H1 (cell line): ENCODE measurements around the gene MAPK8. TPM values are rescaled to one million over a fixed set of nuclear protein-coding genes. Genes with fewer than 3 reads are reported as not detected.
A peak's percentile ranks its signal among the peaks of the same experiment; 100 is the strongest.

ENCODE experiments used
- CTCF ChIA-PET: fragments of 300-600 bp; sonication (Branson Sonifier 250); formaldehyde crosslinking; loops from one replicate; lab custom pipeline; 2021; ENCODE audit not compliant: partially characterized antibody; lab: Charles Lee
- POLR2A ChIA-PET: fragments of 300-600 bp; sonication (Branson Sonifier 250); formaldehyde crosslinking; loops from one replicate; lab custom pipeline; 2021; ENCODE audit warnings: inconsistent platforms; ENCODE audit not compliant: partially characterized antibody; lab: Charles Lee
- DNase-seq, 2 experiments: peaks; one replicate each; pipeline versions ENCODE4 v3.0.0 to v3.0.0-alpha.2; 2010 to 2022; ENCODE audit warnings: low spot score in 2 of 2, low read depth in 1 of 2, mixed read lengths in 1 of 2
- FAIRE-seq: peaks from 2 replicates; lab custom pipeline; 2011; peaks lifted over from hg19 to GRCh38; lab: Jason Lieb, UNC
- H2AFZ ChIP-seq: 2 replicates; pipeline ENCODE4 v1.8.1; 2012; ENCODE audit warnings: low read length, inconsistent platforms
- H2AK5ac ChIP-seq: 2 replicates; pipeline ENCODE4 v1.6.1; 2013; ENCODE audit warnings: low read depth, low read length
- H2BK120ac ChIP-seq: replicated peaks from 2 replicates; pipeline ENCODE3; 2013; ENCODE audit warnings: low read depth, low read length, inconsistent platforms
- H2BK12ac ChIP-seq: 2 replicates; pipeline ENCODE4 v1.6.1; 2013; ENCODE audit warnings: low read depth, low read length
- H2BK15ac ChIP-seq: 2 replicates; pipeline ENCODE4 v1.6.1; 2013; ENCODE audit warnings: low read length
- H2BK20ac ChIP-seq: 2 replicates; pipeline ENCODE4 v1.6.1; 2013; ENCODE audit warnings: low read length
- H2BK5ac ChIP-seq: 2 replicates; pipeline ENCODE4 v1.6.1; 2013; ENCODE audit warnings: low read depth, low read length
- H3K14ac ChIP-seq: 2 replicates; pipeline ENCODE4 v1.6.1; 2013; ENCODE audit warnings: inconsistent platforms; ENCODE audit not compliant: insufficient read length
- H3K18ac ChIP-seq: 2 replicates; pipeline ENCODE4 v1.6.1; 2013; ENCODE audit warnings: low read length; ENCODE audit errors: extremely low read depth
- H3K23ac ChIP-seq: 2 replicates; pipeline ENCODE4 v1.6.1; 2013; ENCODE audit warnings: inconsistent platforms; ENCODE audit not compliant: insufficient read length
- H3K23me2 ChIP-seq: 2 replicates; pipeline ENCODE4 v1.6.1; 2013; ENCODE audit warnings: low read depth, low read length
- H3K27ac ChIP-seq: 2 replicates; pipeline ENCODE4 v1.6.1; 2011; ENCODE audit warnings: low read depth, low read length, inconsistent platforms
- H3K27me3 ChIP-seq, 4 experiments: replicated peaks in 1 of 4; 1 replicate in 1 of 4; 2 replicates in 3 of 4; pipeline versions ENCODE4 v1.6.1 to v1.8.1; 2011 to 2013; ENCODE audit warnings: low read length in 3 of 4, mild to moderate bottlenecking in 3 of 4, inconsistent platforms in 2 of 4, mixed read lengths in 2 of 4, moderate library complexity in 1 of 4; ENCODE audit not compliant: control insufficient read depth in 3 of 4, insufficient read depth in 3 of 4; ENCODE audit errors: extremely low read depth in 1 of 4
- H3K36me3 ChIP-seq, 4 experiments: 2 replicates each; pipeline versions ENCODE4 v1.6.1 to v1.8.1; 2011 to 2013; ENCODE audit warnings: mild to moderate bottlenecking in 4 of 4, low read length in 3 of 4, moderate library complexity in 2 of 4, control low read depth in 1 of 4, inconsistent platforms in 1 of 4; ENCODE audit not compliant: insufficient read depth in 4 of 4, control insufficient read depth in 2 of 4
- H3K4ac ChIP-seq: replicated peaks from 2 replicates; pipeline ENCODE3; 2013; ENCODE audit warnings: low read length, low read depth, mixed read lengths, inconsistent platforms; ENCODE audit not compliant: insufficient read length
- H3K4me1 ChIP-seq, 4 experiments: replicated peaks in 1 of 4; 1 replicate in 1 of 4; 2 replicates in 3 of 4; pipeline versions ENCODE4 v1.6.1 to v1.8.1; 2011 to 2013; ENCODE audit warnings: low read length in 3 of 4, inconsistent platforms in 2 of 4, mixed read lengths in 1 of 4; ENCODE audit not compliant: insufficient read depth in 4 of 4, control insufficient read depth in 3 of 4
- H3K4me2 ChIP-seq, 2 experiments: 2 replicates each; pipeline versions ENCODE4 v1.6.1 to v1.8.1; 2011 to 2013; ENCODE audit warnings: low read depth in 2 of 2, low read length in 2 of 2, control low read depth in 1 of 2, inconsistent platforms in 1 of 2, mild to moderate bottlenecking in 1 of 2; ENCODE audit not compliant: insufficient read depth in 1 of 2
- H3K4me3 ChIP-seq, 4 experiments: fragments of 200-600, 300-600 bp in 1 of 4; sonication (generic), shearing (Covaris generic), sonication (Bioruptor Twin) in 1 of 4; 2 replicates each; pipeline versions ENCODE4 v1.5.1 to v1.8.1; 2011 to 2016; ENCODE audit warnings: low read length in 4 of 4, low read depth in 3 of 4, control low read depth in 2 of 4, inconsistent platforms in 2 of 4, mild to moderate bottlenecking in 2 of 4, mixed read lengths in 1 of 4, moderate library complexity in 1 of 4; ENCODE audit not compliant: insufficient read depth in 2 of 4; ENCODE audit errors: extremely low read depth in 1 of 4
- H3K56ac ChIP-seq: replicated peaks from 2 replicates; pipeline ENCODE3; 2013; ENCODE audit warnings: low read depth, mild to moderate bottlenecking, mixed read lengths, low read length, inconsistent platforms; ENCODE audit not compliant: insufficient read length
- H3K79me1 ChIP-seq: 2 replicates; pipeline ENCODE4 v1.6.1; 2013; ENCODE audit warnings: low read depth, low read length, control low read depth
- H3K79me2 ChIP-seq, 2 experiments: 2 replicates each; pipeline versions ENCODE4 v1.6.1 to v1.8.1; 2012 to 2013; ENCODE audit warnings: low read length in 2 of 2, mild to moderate bottlenecking in 2 of 2, inconsistent platforms in 1 of 2; ENCODE audit not compliant: insufficient read depth in 2 of 2, control insufficient read depth in 1 of 2
- H3K9ac ChIP-seq, 4 experiments: replicated peaks in 1 of 4; 1 replicate in 1 of 4; 2 replicates in 3 of 4; pipeline versions ENCODE4 v1.6.1 to v1.8.1; 2011 to 2013; ENCODE audit warnings: low read depth in 3 of 4, low read length in 3 of 4, control low read depth in 2 of 4, mild to moderate bottlenecking in 2 of 4, moderate library complexity in 2 of 4, inconsistent platforms in 1 of 4; ENCODE audit errors: extremely low read depth in 1 of 4
- H3K9me3 ChIP-seq, 2 experiments: 2 replicates each; pipeline versions ENCODE4 v1.6.1 to v1.8.1; 2012 to 2013; ENCODE audit warnings: mild to moderate bottlenecking in 2 of 2, moderate library complexity in 2 of 2, control low read depth in 1 of 2, inconsistent platforms in 1 of 2, low read depth in 1 of 2, low read length in 1 of 2, mixed read lengths in 1 of 2; ENCODE audit not compliant: insufficient read depth in 2 of 2
- H4K20me1 ChIP-seq, 2 experiments: replicated peaks in 1 of 2; 2 replicates each; pipeline versions ENCODE3 to v1.8.1; 2011 to 2013; ENCODE audit warnings: inconsistent platforms in 2 of 2, low read length in 2 of 2, mild to moderate bottlenecking in 1 of 2; ENCODE audit not compliant: insufficient read depth in 2 of 2, control insufficient read depth in 1 of 2
- H4K5ac ChIP-seq: 2 replicates; pipeline ENCODE4 v1.6.1; 2013; ENCODE audit warnings: low read length, low read depth, mixed read lengths, inconsistent platforms; ENCODE audit not compliant: insufficient read length
- H4K8ac ChIP-seq: 2 replicates; pipeline ENCODE4 v1.8.0; 2013; ENCODE audit warnings: mild to moderate bottlenecking, moderate library complexity, low read length, inconsistent platforms; ENCODE audit not compliant: insufficient read depth; ENCODE audit errors: extremely low read depth
- H4K91ac ChIP-seq: replicated peaks from 2 replicates; pipeline ENCODE3; 2013; ENCODE audit warnings: low read length, mixed read lengths, inconsistent platforms; ENCODE audit not compliant: insufficient read length
- ATF3 ChIP-seq: IDR thresholded peaks from 2 replicates; pipeline ENCODE4 v1.6.1; 2011; ENCODE audit warnings: low read depth, mild to moderate bottlenecking, low read length; ENCODE audit not compliant: insufficient read depth
- BRCA1 ChIP-seq: IDR thresholded peaks from 2 replicates; pipeline ENCODE4 v1.6.1; 2012; ENCODE audit warnings: low read depth, low read length, improper control_type of control experiment
- CBX5 ChIP-seq: fragments of 300-800, 300-1000 bp; sonication (generic); IDR thresholded peaks from 2 replicates; pipeline ENCODE4 v1.7.1; 2016; ENCODE audit warnings: antibody characterized with exemption, low read length, low read depth
- CEBPB ChIP-seq: IDR thresholded peaks from 2 replicates; pipeline ENCODE4 v1.6.1; 2012; ENCODE audit warnings: low read depth, low read length
- GABPA ChIP-seq: IDR thresholded peaks from 2 replicates; pipeline ENCODE4 v1.6.1; 2011; ENCODE audit warnings: mild to moderate bottlenecking, low read length, moderate library complexity, borderline replicate concordance; ENCODE audit not compliant: insufficient read depth
- GTF2F1 ChIP-seq: IDR thresholded peaks from 2 replicates; pipeline ENCODE4 v1.6.1; 2012; ENCODE audit warnings: low read depth, low read length, improper control_type of control experiment, borderline replicate concordance
- HDAC2 ChIP-seq, 2 experiments: fragments of 300-600 bp in 1 of 2; sonication (generic) in 1 of 2; IDR thresholded peaks; 2 replicates each; pipeline ENCODE4 v1.6.1; 2011 to 2012; ENCODE audit warnings: low read depth in 2 of 2, low read length in 2 of 2, mild to moderate bottlenecking in 2 of 2, moderate library complexity in 2 of 2, borderline replicate concordance in 1 of 2, inconsistent platforms in 1 of 2
- HDAC6 ChIP-seq: IDR thresholded peaks from one replicate; pipeline ENCODE4 v1.7.1; 2012; ENCODE audit warnings: low read depth, mild to moderate bottlenecking, inconsistent platforms, low read length, moderate library complexity
- JUND ChIP-seq: IDR thresholded peaks from 2 replicates; pipeline ENCODE4 v1.6.1; 2011; ENCODE audit warnings: mild to moderate bottlenecking, improper control_type of control experiment, low read length
- POLR2AphosphoS5 ChIP-seq: IDR thresholded peaks from 2 replicates; pipeline ENCODE4 v1.6.1; 2011; ENCODE audit warnings: low read depth, low read length
- RXRA ChIP-seq: IDR thresholded peaks from 2 replicates; pipeline ENCODE4 v1.6.1; 2011; ENCODE audit warnings: low read depth, mild to moderate bottlenecking, low read length, moderate library complexity; ENCODE audit not compliant: insufficient read depth
- SIRT6 ChIP-seq: IDR thresholded peaks from one replicate; pipeline ENCODE4 v1.7.1; 2012; ENCODE audit warnings: low read length, inconsistent platforms
- SUZ12 ChIP-seq: fragments of 200-600 bp; sonication (generic); IDR thresholded peaks from 2 replicates; pipeline ENCODE4 v1.6.1; 2012; ENCODE audit warnings: mild to moderate bottlenecking, inconsistent platforms, low read length, moderate library complexity, mixed read lengths
- TCF12 ChIP-seq: IDR thresholded peaks from 2 replicates; pipeline ENCODE4 v1.6.1; 2011; ENCODE audit warnings: low read depth, mild to moderate bottlenecking, low read length
- WGBS, 2 experiments: shearing (Covaris generic) in 1 of 2; methylation state at CpG; one replicate each; pipeline versions ENCODE4 v1.1.6 to v1.1.7; 2013 to 2015; ENCODE audit warnings: low lambda C conversion rate in 2 of 2, mixed read lengths in 2 of 2, inconsistent platforms in 1 of 2, low coverage in 1 of 2, missing lambda C conversion rate in 1 of 2; ENCODE audit not compliant: insufficient replicate concordance in 2 of 2, insufficient coverage in 1 of 2, insufficient read length in 1 of 2; ENCODE audit errors: extremely low coverage in 1 of 2, missing lambda C conversion rate in 1 of 2; 5-methylcytosine and 5-hydroxymethylcytosine counted together
- polyA plus RNA-seq, 7 experiments: library from polyadenylated mRNA; depleted of rRNA in 3 of 7; stranded (reverse) in 5 of 7; unstranded in 2 of 7; fragments of >200 nt in 5 of 7; fragments of 200-250 nt in 2 of 7; gene quantifications; 1 replicate in 5 of 7; 2 replicates in 1 of 7; 4 replicates in 1 of 7; pipeline versions ENCODE4 v1.2.1 to v1.2.3, GENCODE V29; 2011 to 2013; ENCODE audit warnings: missing spikeins in 2 of 7, mixed read lengths in 2 of 7
- total RNA-seq: library from RNA; stranded (reverse); fragmentation: NEBNext Ultra II Directional; extraction: Animal tissue kit (Norgen Biotek cat#: 25700); gene quantifications from 2 replicates; pipeline ENCODE4 v1.2.1, GENCODE V29; 2021

MAPK8 gene
- total and polyA plus RNA-seq, 2 of the 8 experiments (the other 6 are each of a cell fraction or from before 2014, with no cell fraction given): 23.3 to 71.3 TPM

DNA sequence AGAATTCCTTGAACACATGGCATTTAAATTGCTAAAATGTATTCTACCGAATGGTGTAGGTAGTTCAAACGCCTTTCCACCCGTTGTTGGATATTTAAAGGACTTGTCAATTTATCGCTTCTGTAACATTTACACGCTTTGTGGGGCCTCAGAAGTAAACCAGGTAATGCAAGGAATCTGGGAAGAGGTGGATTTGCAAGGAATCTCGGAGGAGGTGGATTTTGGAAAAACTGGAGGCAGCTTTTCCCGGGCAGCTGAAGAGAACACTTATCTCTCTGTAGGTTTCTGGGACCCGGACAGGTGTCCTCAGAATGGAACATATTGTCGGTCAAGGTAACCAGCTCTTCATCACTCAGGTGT is 592 bp upstream of the MAPK8 start:
- Histone ChIP-seq H3K14ac (no peak overlapping the region), H3K56ac (no peak overlapping the region), H3K27ac (no peak overlapping the region), H2BK15ac (no peak overlapping the region), H3K4ac (no peak overlapping the region), H4K20me1 (peaks cover 0 to 6% of the 10 kb centered on the region in 2 experiments), H2BK20ac (no peak overlapping the region), H3K4me1 (no peaks in the 10 kb centered on the region; a peak in 1 of 7 replicates), H4K8ac (peak overlapping the region; percentile 76), H3K23ac (no peak overlapping the region), H2BK5ac (no peak overlapping the region), H3K18ac (peak overlapping the region; percentile 51; the same call in 1 of the 2 replicates), H4K5ac (no peak overlapping the region), H2BK120ac (no peak overlapping the region), H3K36me3 (no peaks in the 10 kb centered on the region), H2BK12ac (no peak overlapping the region; the same call in 1 of the 2 replicates), H3K27me3 (no peaks in the 10 kb centered on the region), H3K79me1 (no peaks in the 10 kb centered on the region; the same call in 1 of the 2 replicates), H3K79me2 (peaks cover 5 to 38% of the 10 kb centered on the region in 2 experiments; a peak in 3 of 4 replicates), H3K4me2 (peak overlapping the region; percentile 40 to 47), H2AFZ (no peak overlapping the region; the same call in 1 of the 2 replicates), H3K23me2 (peaks cover 4% of the 10 kb centered on the region), H2AK5ac (no peak overlapping the region), H3K9ac (no peak overlapping the region), H3K4me3 (peak overlapping the region in 1 of 4 experiments; percentile 35; a peak in 2 of 8 replicates), H3K9me3 (no peaks in the 10 kb centered on the region), H4K91ac (peak overlapping the region; percentile 49)
- WGBS, 2 experiments: 81% methylated on average over 9 of the region's 9 CpGs; no CpG with 5 or more reads in 1 of the 2 experiments
- DNase-seq (no peak), FAIRE-seq (no peak)
- CTCF ChIA-PET: interaction anchor here (0.6 kb wide), 1 partner anchor 78 kb away, joined by 3 read pairs; no protein-coding TSS in a partner anchor
- POLR2A ChIA-PET: interaction anchor here (0.8 kb wide), 1 partner anchor 57 kb away, joined by 3 read pairs; no protein-coding TSS in a partner anchor
- TF ChIP-seq SIRT6: no peak
- no peak for TF ChIP-seq POLR2AphosphoS5
- TF ChIP-seq HDAC6: no peak
- TF ChIP-seq ATF3: no peak
- no peak for TF ChIP-seq SUZ12
- no peak for TF ChIP-seq CBX5
- no peak for TF ChIP-seq CEBPB
- no peak for TF ChIP-seq GTF2F1
- no peak for TF ChIP-seq RXRA
- no peak for TF ChIP-seq BRCA1
- no peak for TF ChIP-seq JUND
- TF ChIP-seq GABPA: no peak
- TF ChIP-seq TCF12: no peak
- no peak for TF ChIP-seq HDAC2 (IDR thresholded peaks at IDR 0.05; ENCODE audit: borderline replicate concordance in 1 of 2, low read depth in 2 of 2, low read length in 2 of 2)
